ENCODE data around the gene YTHDF2.

- no peak for TF ChIP-seq CTCF (conservative IDR thresholded peaks at IDR 0.05; ENCODE audit: low read depth, low read length)
- no peak for TF ChIP-seq EZH2 (IDR thresholded peaks at IDR 0.05; ENCODE audit: low read length, unreplicated experiment)
- TF ChIP-seq EZH2phosphoT487 (IDR thresholded peaks at IDR 0.05; ENCODE audit: borderline replicate concordance, low read length): no peak
Measured at GRCh38 chr1:28703629-28704028, 33.1 kb upstream of the YTHDF2 start.

Data from PC-3 (cell line).